Right ventricle myocardium inferior (tissue), 1 donor: ENCODE results near the gene RIGI. TPM values are rescaled to one million over a fixed set of nuclear protein-coding genes. Genes with fewer than 3 reads are reported as not detected.

Experiments
- ATAC-seq: fragments of 200-7000 bp; cut with Tn5 transposase; one replicate; pipeline ENCODE4 v1.9.1; 2020; ENCODE audit warnings: mild to moderate bottlenecking, moderate library complexity
- DNase-seq: peaks from one replicate; pipeline ENCODE4 v3.0.0; 2021; ENCODE audit errors: missing footprints
- intact Hi-C: fragments of 100-400 bp; cut with DNase I; formaldehyde crosslinking; loops from one replicate; pipeline ENCODE4 v1.11.0; 2022
- total RNA-seq: library from RNA; stranded (reverse); fragmentation: NEBNext Ultra II Directional; extraction: Animal tissue kit (Norgen Biotek cat#: 25700); gene quantifications from one replicate; pipeline ENCODE4 v1.2.1, GENCODE V29; 2021
- donor health status: DM: no; HTN: yes; CAD: no; lungs with severe emphysema.

RIGI gene
- total RNA-seq, 1 donor from 2014 or later, result 4.7 TPM

- intact Hi-C loops, result no loop called here
- ATAC-seq, result no peak
- no peak for DNase-seq
These were observed 39.0 kb downstream of the RIGI start for GRCh38 chr9:32486839-32487562.

- intact Hi-C loops, result no loop called here
- no peak for DNase-seq
- no peak for ATAC-seq
These were observed 42.7 kb downstream of the RIGI start for GRCh38 chr9:32483343-32483742.

Other genes starting within 250 kb of the RIGI start
- gene ACO1, start 141.6 kb downstream of the RIGI start, total RNA-seq, result 59.5 TPM
- 12.5 TPM for gene SMIM27, start 26.1 kb upstream of the RIGI start, total RNA-seq
- 8.7 TPM for gene TOPORS, start 26.4 kb upstream of the RIGI start, total RNA-seq
- 192 TPM for gene NDUFB6, start 47.0 kb upstream of the RIGI start, total RNA-seq
- gene TAF1L, start 109.5 kb upstream of the RIGI start, total RNA-seq, result not detected